ENCODE measurements around the gene OLR1.
"Not testable (repeated sequence)": the region's sequence is repeated elsewhere in the genome, so short reads cannot be mapped to it uniquely, and the experiment has no call there.

Gene OLR1

DNA sequence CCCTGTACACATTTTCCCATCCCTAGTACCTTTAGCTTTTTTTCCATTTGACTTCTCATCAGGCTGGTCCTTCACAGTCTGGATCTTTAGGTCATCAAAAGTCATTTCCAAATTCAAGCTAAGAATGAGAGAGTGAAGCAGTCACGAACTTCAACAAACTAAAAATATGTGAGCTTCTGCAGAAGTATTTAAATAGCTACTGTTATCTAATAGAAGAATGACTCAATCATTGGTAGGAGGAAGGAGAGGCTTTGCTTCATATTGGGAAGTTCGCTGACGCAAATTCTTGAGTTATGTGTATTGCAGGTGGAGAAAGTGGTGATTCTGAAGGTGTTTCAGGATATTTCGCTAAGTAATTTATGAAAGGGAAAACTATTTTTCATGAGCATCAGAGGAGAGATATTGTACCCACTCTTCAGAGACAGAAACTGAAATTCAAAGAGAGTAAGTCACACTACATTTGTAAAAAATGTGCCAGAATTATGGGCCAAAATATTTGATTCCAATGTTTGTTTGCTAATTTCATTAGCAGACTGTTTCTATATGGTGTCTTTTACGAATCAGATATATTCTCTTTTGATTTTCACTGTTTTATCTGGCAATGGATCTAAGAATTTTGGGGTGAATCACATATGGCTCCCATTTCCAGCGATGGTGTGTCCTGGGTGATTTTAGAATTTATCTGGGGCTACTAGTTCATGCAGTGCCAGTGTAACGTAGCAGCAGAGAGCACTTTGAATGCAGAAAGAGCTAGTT is at the start of gene OLR1:
Gene OLR1 (minus strand): TSS at position 160 of the 756 bp plus-strand sequence. CDS start 55 bp downstream, at position 105.
- Histone ChIP-seq H3K4me1 (ENCODE audit: insufficient read depth, low read length) (0 out of 2 replicates have a peak, but pooled peaks cover 4% of the 10 kb centered on the region), H3K36me3 (ENCODE audit: insufficient read depth, low read length) (no peaks in the 10 kb centered on the region), H3K9ac (ENCODE audit: low read depth, low read length) (no peak within 1 kb of the TSS), H3K9me3 (ENCODE audit: control insufficient read depth, insufficient read depth, low read length) (no peaks in the 10 kb centered on the region)

- Histone ChIP-seq H3K9ac (ENCODE audit: low read depth, low read length) (no peak overlapping the region), H3K36me3 (ENCODE audit: insufficient read depth, low read length) (peaks cover 35% of the 10 kb centered on the region), H3K4me1 (ENCODE audit: insufficient read depth, low read length) (0 out of 2 replicates have a peak, but pooled peaks cover under 1% of the 10 kb centered on the region), H3K9me3 (ENCODE audit: control insufficient read depth, insufficient read depth, low read length) (no peaks in the 10 kb centered on the region)
Observed at GRCh38 chr12:10220398-10221077, 48.6 kb upstream of the OLR1 start.

DNA sequence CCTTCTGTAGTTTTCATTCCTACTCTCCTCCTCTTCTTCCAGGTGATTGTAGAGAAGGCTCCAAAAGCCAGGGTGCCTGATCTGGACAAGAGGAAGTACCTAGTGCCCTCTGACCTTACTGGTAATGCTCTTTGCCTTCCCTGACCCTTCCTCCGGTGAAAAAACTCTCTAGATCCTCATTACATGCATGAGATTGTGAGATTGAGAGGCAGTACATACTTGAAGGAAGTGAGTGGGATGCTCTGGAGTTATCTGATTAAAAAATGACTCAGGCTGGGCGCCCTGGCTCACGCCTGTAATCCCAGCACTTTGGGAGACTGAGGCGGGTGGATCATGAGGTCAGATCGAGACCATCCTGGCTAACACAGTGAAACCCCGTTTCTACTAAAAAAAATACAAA is 46.1 kb upstream of the OLR1 start:
- H3K36me3 ChIP-seq (ENCODE audit: insufficient read depth, low read length), result peaks cover 25% of the 10 kb centered on the region
- H3K9me3 ChIP-seq (ENCODE audit: control insufficient read depth, insufficient read depth, low read length), result no peaks in the 10 kb centered on the region
- H3K9ac ChIP-seq (ENCODE audit: low read depth, low read length), result no peak overlapping the region
- H3K4me1 ChIP-seq (ENCODE audit: insufficient read depth, low read length), result peaks cover 10% of the 10 kb centered on the region; the same call in 1 of the 2 replicates

DNA sequence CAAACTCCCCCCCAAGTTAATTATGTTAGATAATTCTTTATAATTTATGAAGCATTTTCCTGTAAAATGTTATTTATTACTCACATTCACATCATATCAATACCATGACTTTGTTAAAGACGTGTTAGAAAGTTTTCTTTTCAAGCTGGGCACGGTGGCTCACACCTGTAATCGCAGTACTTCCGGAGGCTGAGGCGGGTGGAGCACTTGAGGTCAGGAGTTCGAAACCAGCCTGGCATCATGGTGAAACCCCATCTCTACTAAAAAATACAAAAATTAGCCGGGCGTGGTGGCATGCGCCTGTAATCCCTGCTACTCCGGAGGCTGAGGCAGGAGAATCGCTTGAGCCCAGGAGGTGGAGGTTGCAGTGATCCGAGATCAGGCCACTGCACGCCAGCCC is 44.0 kb upstream of the OLR1 start:
- H3K9me3 ChIP-seq (ENCODE audit: control insufficient read depth, insufficient read depth, low read length); H3K9ac ChIP-seq (ENCODE audit: low read depth, low read length): not testable (repeated sequence)
- H3K4me1 ChIP-seq (ENCODE audit: insufficient read depth, low read length), result peaks cover 10% of the 10 kb centered on the region; the same call in 1 of the 2 replicates

GRCh38 chr12:10215436-10215835 is 43.5 kb upstream of the OLR1 start:
- Histone ChIP-seq H3K36me3 (ENCODE audit: insufficient read depth, low read length) (peaks cover 12% of the 10 kb centered on the region), H3K9me3 (ENCODE audit: control insufficient read depth, insufficient read depth, low read length) (no peaks in the 10 kb centered on the region), H3K9ac (ENCODE audit: low read depth, low read length) (peak overlapping the region; percentile 70; the same call in 1 of the 2 replicates)

More for the DNA sequence above, 44.0 kb upstream of the OLR1 start:
- H3K36me3 ChIP-seq (ENCODE audit: insufficient read depth, low read length), result peaks cover 17% of the 10 kb centered on the region

DNA sequence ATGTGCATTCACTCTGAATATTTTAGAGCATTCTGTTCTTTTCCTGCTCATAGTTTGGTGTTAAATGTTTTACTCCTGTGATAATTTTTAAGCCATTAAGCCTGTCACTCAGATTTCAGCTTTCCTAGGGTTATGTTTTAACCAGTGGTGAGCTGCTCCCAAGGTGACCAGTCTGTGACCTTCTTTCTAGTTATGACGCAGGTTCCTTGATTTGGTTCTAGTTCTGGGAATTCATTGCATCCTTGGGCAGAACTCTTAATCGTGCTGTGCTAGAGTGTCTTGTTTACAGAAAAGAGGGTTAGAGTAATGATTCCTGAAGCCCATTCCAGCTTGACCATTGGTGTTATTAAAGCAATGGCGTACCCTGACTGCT is 42.9 kb upstream of the OLR1 start:
- Histone ChIP-seq H3K9ac (ENCODE audit: low read depth, low read length) (peak overlapping the region; percentile 70), H3K9me3 (ENCODE audit: control insufficient read depth, insufficient read depth, low read length) (no peaks in the 10 kb centered on the region), H3K4me1 (ENCODE audit: insufficient read depth, low read length) (peaks cover 10% of the 10 kb centered on the region; the same call in 1 of the 2 replicates), H3K36me3 (ENCODE audit: insufficient read depth, low read length) (peaks cover 6% of the 10 kb centered on the region)

More at GRCh38 chr12:10215436-10215835, 43.5 kb upstream of the OLR1 start:
- peaks cover 10% of the 10 kb centered on the region; the same call in 1 of the 2 replicates for H3K4me1 ChIP-seq (ENCODE audit: insufficient read depth, low read length)

DNA sequence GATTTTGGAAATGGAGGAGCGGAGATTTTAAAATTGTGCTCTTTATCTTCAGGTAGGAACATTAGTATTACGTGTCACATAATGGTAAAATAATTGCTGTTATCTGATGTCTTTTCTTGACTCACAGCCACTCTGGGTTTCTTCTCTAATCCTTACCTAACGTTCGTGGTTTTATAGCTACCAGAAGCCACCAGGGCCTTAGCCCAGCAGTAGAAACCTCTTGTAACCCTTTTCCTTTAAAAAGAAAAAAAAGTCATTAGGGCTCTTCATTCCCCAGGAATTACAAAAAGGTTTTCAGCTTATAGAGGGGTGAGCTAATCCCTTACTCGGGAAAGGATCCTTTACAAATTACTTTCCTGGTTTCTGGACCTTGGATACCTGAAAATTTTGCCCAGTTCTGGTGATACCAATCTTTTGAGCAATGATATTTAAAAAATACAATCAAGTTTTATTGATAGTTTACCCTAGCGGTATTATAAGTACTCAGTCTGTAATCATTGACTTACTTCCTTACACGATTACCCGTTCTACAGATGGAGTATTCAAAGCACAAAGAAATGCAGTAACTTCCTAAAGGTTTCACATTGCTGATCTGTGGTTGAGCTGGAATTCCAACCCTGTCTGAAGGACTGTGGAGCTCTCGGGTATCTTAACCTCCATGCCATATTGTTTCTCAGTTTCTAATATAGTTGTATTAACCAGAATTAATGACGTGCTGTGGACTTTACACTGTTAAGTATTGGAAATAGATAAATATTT is 42.4 kb upstream of the OLR1 start:
- H3K36me3 ChIP-seq (ENCODE audit: insufficient read depth, low read length), result peaks cover 2% of the 10 kb centered on the region; the same call in 1 of the 2 replicates
- H3K9ac ChIP-seq (ENCODE audit: low read depth, low read length), result peak overlapping the region; percentile 70
- H3K9me3 ChIP-seq (ENCODE audit: control insufficient read depth, insufficient read depth, low read length), result no peaks in the 10 kb centered on the region
- H3K4me1 ChIP-seq (ENCODE audit: insufficient read depth, low read length), result peaks cover 10% of the 10 kb centered on the region; the same call in 1 of the 2 replicates

DNA sequence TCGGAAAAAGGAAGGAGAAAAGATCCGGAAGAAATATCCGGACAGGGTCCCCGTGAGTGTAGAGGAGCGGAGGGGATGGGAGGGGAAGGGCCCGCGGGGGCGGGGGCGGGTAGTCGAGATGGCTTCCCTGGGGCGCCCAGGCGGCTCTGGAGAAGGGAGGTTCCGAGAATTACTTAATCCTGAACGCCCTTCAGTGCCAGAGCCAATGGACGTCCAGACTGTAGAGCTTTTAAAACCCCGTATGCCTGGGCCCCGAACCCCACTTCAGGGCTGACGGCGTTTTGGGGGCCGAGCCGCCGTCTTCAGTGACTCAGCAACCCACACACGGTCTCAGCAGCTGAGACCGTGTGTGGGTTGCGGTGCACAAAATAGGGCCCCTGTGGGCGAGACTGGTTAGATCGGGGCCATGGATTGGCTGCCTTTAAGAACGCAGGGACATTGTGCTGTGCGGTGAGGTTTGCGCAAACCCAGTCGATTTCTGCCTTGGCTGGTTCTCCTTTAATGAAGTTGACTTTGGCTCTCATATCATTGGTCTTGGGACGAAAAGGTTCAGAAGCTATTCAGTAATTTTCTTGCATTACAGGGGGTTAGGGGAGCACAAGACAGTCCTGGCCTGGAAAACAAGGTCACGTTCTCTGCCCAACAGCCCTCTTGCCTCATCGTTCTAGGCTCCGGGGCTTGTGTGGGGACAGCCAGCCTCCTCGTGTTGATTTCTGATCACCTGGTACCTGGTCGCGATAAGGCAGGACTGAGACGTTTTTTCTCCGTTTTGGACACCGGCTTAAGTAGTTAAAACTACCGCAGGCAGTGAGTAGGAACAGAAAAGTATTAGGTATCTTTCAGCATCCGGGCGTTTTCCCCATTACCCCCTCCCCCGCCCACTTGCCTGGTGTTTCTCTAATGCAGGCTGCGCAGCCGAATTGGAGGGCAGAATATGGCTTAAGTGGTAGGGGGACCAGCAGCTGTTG is 41.5 kb upstream of the OLR1 start:
- peaks cover 10% of the 10 kb centered on the region; the same call in 1 of the 2 replicates for H3K4me1 ChIP-seq (ENCODE audit: insufficient read depth, low read length)
- H3K9me3 ChIP-seq (ENCODE audit: control insufficient read depth, insufficient read depth, low read length), result no peaks in the 10 kb centered on the region
- H3K9ac ChIP-seq (ENCODE audit: low read depth, low read length), result peak overlapping the region; percentile 70
- H3K36me3 ChIP-seq (ENCODE audit: insufficient read depth, low read length), result peaks cover 2% of the 10 kb centered on the region; the same call in 1 of the 2 replicates

DNA sequence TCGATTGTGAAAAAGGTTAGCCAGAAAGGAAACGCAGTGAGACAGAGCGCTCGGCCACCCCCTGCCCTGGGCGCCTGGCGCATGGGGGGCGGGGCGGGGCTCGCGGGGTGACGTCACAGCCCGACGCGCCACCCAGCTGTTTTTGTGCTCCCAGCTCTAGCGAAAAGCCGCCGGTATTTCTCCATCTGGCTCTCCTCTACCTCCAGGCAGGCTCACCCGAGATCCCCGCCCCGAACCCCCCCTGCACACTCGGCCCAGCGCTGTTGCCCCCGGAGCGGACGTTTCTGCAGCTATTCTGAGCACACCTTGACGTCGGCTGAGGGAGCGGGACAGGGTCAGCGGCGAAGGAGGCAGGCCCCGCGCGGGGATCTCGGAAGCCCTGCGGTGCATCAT is 40.8 kb upstream of the OLR1 start, which contains the start of gene GABARAPL1:
Gene GABARAPL1 (plus strand): TSS at position 139 of the 393 bp plus-strand sequence. CDS start 253 bp downstream, at position 392.
- Histone ChIP-seq H3K9me3 (ENCODE audit: control insufficient read depth, insufficient read depth, low read length) (no peaks in the 10 kb centered on the region), H3K4me1 (ENCODE audit: insufficient read depth, low read length) (peaks cover 10% of the 10 kb centered on the region; the same call in 1 of the 2 replicates), H3K9ac (ENCODE audit: low read depth, low read length) (peak within 1 kb of the TSS; percentile 70), H3K36me3 (ENCODE audit: insufficient read depth, low read length) (no peaks in the 10 kb centered on the region)

- H3K9me3 ChIP-seq (ENCODE audit: control insufficient read depth, insufficient read depth, low read length), result no peaks in the 10 kb centered on the region
- peaks cover 10% of the 10 kb centered on the region; the same call in 1 of the 2 replicates for H3K4me1 ChIP-seq (ENCODE audit: insufficient read depth, low read length)
- no peaks in the 10 kb centered on the region for H3K36me3 ChIP-seq (ENCODE audit: insufficient read depth, low read length)
- peak overlapping the region; percentile 70 for H3K9ac ChIP-seq (ENCODE audit: low read depth, low read length)
Observed at GRCh38 chr12:10211940-10212738, 40.2 kb upstream of the OLR1 start.

GRCh38 chr12:10211101-10211939 is 39.4 kb upstream of the OLR1 start:
- H3K4me1 ChIP-seq (ENCODE audit: insufficient read depth, low read length), result peaks cover 10% of the 10 kb centered on the region; the same call in 1 of the 2 replicates
- H3K9me3 ChIP-seq (ENCODE audit: control insufficient read depth, insufficient read depth, low read length), result no peaks in the 10 kb centered on the region
- H3K36me3 ChIP-seq (ENCODE audit: insufficient read depth, low read length), result no peaks in the 10 kb centered on the region
- peak overlapping the region; percentile 70; the same call in 1 of the 2 replicates for H3K9ac ChIP-seq (ENCODE audit: low read depth, low read length)

DNA sequence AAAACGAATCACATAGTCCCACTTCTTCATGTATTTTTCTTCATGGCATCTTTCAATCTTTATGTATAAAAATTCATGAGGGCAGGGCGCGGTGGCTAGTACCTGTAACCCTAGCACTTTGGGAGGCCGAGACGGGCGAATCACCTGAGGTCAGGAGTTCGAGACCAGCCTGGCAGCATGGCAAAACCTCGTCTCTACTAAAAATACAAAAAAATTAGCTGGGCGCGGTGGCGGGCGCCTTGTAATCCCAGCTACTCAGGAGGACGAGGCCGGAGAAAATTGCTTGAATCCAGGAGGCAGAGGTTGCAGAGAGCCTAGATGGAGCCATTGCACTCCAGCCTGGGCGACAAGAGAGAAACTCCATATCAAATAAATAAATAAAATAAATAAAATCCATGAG is 38.3 kb upstream of the OLR1 start:
- H3K36me3 ChIP-seq (ENCODE audit: insufficient read depth, low read length), result no peaks in the 10 kb centered on the region
- no peak overlapping the region for H3K9ac ChIP-seq (ENCODE audit: low read depth, low read length)
- H3K4me1 ChIP-seq (ENCODE audit: insufficient read depth, low read length), result peaks cover 16% of the 10 kb centered on the region
- H3K9me3 ChIP-seq (ENCODE audit: control insufficient read depth, insufficient read depth, low read length), result no peaks in the 10 kb centered on the region

All from ES-I3 (cell line).